PC-9 (cell line): ENCODE measurements around the gene FFAR3. TPM values are rescaled to one million over a fixed set of nuclear protein-coding genes. Genes with fewer than 3 reads are reported as not detected.

Experiments
- BruUV-seq: library from RNA; stranded (reverse); fragments of 400-500 nt; replicated peaks from 2 replicates; lab custom pipeline; 2021; lab: Mats Ljungman, UMichigan
- CTCF ChIA-PET: fragments of 300-600 bp; sonication (Branson Sonifier 250); formaldehyde crosslinking; loops from one replicate; lab custom pipeline; 2022; ENCODE audit warnings: antibody characterized with exemption; lab: Charles Lee
- POLR2A ChIA-PET: fragments of 300-600 bp; sonication (Branson Sonifier 250); formaldehyde crosslinking; loops from one replicate; lab custom pipeline; 2022; ENCODE audit warnings: antibody characterized with exemption; ENCODE audit not compliant: unreplicated experiment; lab: Charles Lee
- DNase-seq, 2 experiments: peaks; one replicate each; pipeline versions ENCODE4 v3.0.0 to v3.0.0-alpha.2; 2015 to 2022; ENCODE audit warnings: mixed read lengths in 1 of 2
- H2AFZ ChIP-seq: fragments of 200-600 bp; sonication (generic); 2 replicates; pipeline ENCODE4 v1.8.1; 2017; ENCODE audit warnings: antibody characterized with exemption
- H3F3A ChIP-seq: fragments of 200-600 bp; sonication (generic); 2 replicates; pipeline ENCODE4 v1.8.1; 2017; ENCODE audit warnings: antibody characterized with exemption, mild to moderate bottlenecking, low read depth; ENCODE audit not compliant: insufficient read depth
- H3K27ac ChIP-seq: fragments of 200-600 bp; sonication (generic); 2 replicates; pipeline ENCODE4 v1.6.1; 2016; ENCODE audit warnings: mixed run types
- H3K27me3 ChIP-seq: fragments of 200-600 bp; sonication (generic); 2 replicates; pipeline ENCODE4 v1.6.1; 2016; ENCODE audit warnings: low read depth, mixed run types; ENCODE audit not compliant: insufficient read depth
- H3K36me3 ChIP-seq: fragments of 200-600 bp; sonication (generic); 2 replicates; pipeline ENCODE4 v1.6.1; 2016; ENCODE audit warnings: low read depth, mixed run types
- H3K4me1 ChIP-seq: fragments of 200-600 bp; sonication (generic); replicated peaks from 2 replicates; pipeline ENCODE4 v1.6.1; 2016; ENCODE audit warnings: mixed run types; ENCODE audit not compliant: insufficient read depth
- H3K4me2 ChIP-seq: fragments of 200-600 bp; sonication (generic); 2 replicates; pipeline ENCODE4 v1.6.1; 2017; ENCODE audit warnings: mixed run types
- H3K4me3 ChIP-seq: fragments of 200-600 bp; sonication (generic); 2 replicates; pipeline ENCODE4 v1.6.1; 2016; ENCODE audit warnings: mixed run types
- H3K79me2 ChIP-seq: fragments of 200-600 bp; sonication (generic); 2 replicates; pipeline ENCODE4 v1.6.1; 2017; ENCODE audit warnings: low read depth, mixed run types
- H3K9me2 ChIP-seq: fragments of 200-600 bp; sonication (generic); 2 replicates; pipeline ENCODE4 v1.8.1; 2017; ENCODE audit warnings: mild to moderate bottlenecking; ENCODE audit not compliant: insufficient read depth
- H3K9me3 ChIP-seq: fragments of 200-600 bp; sonication (generic); 2 replicates; pipeline ENCODE4 v1.8.1; 2016; ENCODE audit warnings: low read depth; ENCODE audit not compliant: insufficient read depth
- H4K20me1 ChIP-seq: fragments of 200-600 bp; sonication (generic); 2 replicates; pipeline ENCODE4 v1.8.1; 2017; ENCODE audit not compliant: insufficient read depth
- CTCF ChIP-seq: fragments of 200-600 bp; sonication (generic); conservative IDR thresholded peaks from 2 replicates; pipeline ENCODE4 v1.6.1; 2017; ENCODE audit warnings: mixed run types, antibody characterized with exemption, mild to moderate bottlenecking, moderate library complexity
- EZH2 ChIP-seq: fragments of 200-600 bp; sonication (generic); IDR thresholded peaks from 2 replicates; pipeline ENCODE4 v1.8.0; 2017; ENCODE audit warnings: antibody characterized with exemption, low read depth
- intact Hi-C: fragments of 100-400 bp; cut with micrococcal nuclease; formaldehyde crosslinking; loops from one replicate; pipeline ENCODE4 v1.10.0; 2022; ENCODE audit not compliant: unreplicated experiment
- total RNA-seq: library from RNA; stranded (reverse); gene quantifications from 2 replicates; pipeline ENCODE4 v1.2.3, GENCODE V29; 2021

The FFAR3 gene
- total RNA-seq, 1 experiment from 2014 or later: not detected

GRCh38 chr19:35344511-35345031 lies 13.7 kb upstream of the FFAR3 start:
- DNase-seq: no peak
- POLR2A ChIA-PET: no interaction called here
- Histone ChIP-seq H3F3A (peaks cover 5% of the 10 kb centered on the region; the same call in 1 of the 2 replicates), H4K20me1 (no peaks in the 10 kb centered on the region), H3K4me2 (no peak overlapping the region), H3K9me2 (no peaks in the 10 kb centered on the region), H2AFZ (no peak overlapping the region), H3K4me3 (no peak overlapping the region), H3K4me1 (no peaks in the 10 kb centered on the region), H3K9me3 (no peaks in the 10 kb centered on the region), H3K27ac (no peak overlapping the region), H3K27me3 (no peaks in the 10 kb centered on the region), H3K36me3 (0 out of 2 replicates have a peak, but pooled peaks cover 4% of the 10 kb centered on the region), H3K79me2 (no peaks in the 10 kb centered on the region)
- BruUV-seq: no TSS peak
- CTCF ChIA-PET: no interaction called here
- intact Hi-C loops: no loop called here
- TF ChIP-seq EZH2 (no peak), CTCF (no peak)

DNA sequence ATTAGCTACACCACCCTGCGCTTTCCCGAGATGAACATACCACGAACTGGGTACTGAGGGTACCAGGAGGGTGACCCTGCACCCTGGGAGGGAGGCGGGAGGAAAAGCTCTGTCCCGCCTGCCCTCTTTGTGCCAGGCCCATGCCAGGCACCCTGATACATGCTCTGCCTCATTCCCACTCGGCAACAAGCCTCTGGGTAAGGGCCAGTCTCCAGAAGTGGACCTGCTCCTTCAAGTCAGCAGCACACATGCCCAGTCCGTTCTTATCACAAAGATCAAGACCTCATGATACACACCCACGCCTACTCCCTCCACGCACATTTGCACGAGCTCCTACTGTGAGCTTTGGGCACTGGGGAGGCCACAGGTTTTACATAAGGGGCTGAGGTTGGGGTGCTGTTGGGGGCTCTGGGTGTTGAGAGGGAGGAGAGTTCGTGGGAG lies 12.6 kb upstream of the FFAR3 start:
- H3K36me3 ChIP-seq: 0 out of 2 replicates have a peak, but pooled peaks cover 4% of the 10 kb centered on the region
- H3K4me1 ChIP-seq: no peaks in the 10 kb centered on the region
- no peaks in the 10 kb centered on the region for H3K9me3 ChIP-seq
- no peaks in the 10 kb centered on the region for H3K27me3 ChIP-seq
- ChIA-PET CTCF (no interaction called here), POLR2A (no interaction called here)
- intact Hi-C loops: no loop called here
- no peak overlapping the region for H2AFZ ChIP-seq
- no peak overlapping the region for H3K4me2 ChIP-seq
- no peaks in the 10 kb centered on the region for H4K20me1 ChIP-seq
- no TSS peak for BruUV-seq
- H3K79me2 ChIP-seq: no peaks in the 10 kb centered on the region
- H3F3A ChIP-seq: 0 out of 2 replicates have a peak, but pooled peaks cover 3% of the 10 kb centered on the region
- no peak overlapping the region for H3K4me3 ChIP-seq
- H3K9me2 ChIP-seq: no peaks in the 10 kb centered on the region
- TF ChIP-seq EZH2: no peak
- TF ChIP-seq CTCF: no peak
- H3K27ac ChIP-seq: no peak overlapping the region
- no peak for DNase-seq

- intact Hi-C loops: no loop called here
- Histone ChIP-seq H3K27ac (no peak overlapping the region), H3K9me3 (no peaks in the 10 kb centered on the region), H3K79me2 (no peaks in the 10 kb centered on the region), H3K4me1 (no peaks in the 10 kb centered on the region), H3K4me3 (no peak overlapping the region), H2AFZ (no peak overlapping the region), H4K20me1 (no peaks in the 10 kb centered on the region), H3K36me3 (0 out of 2 replicates have a peak, but pooled peaks cover 4% of the 10 kb centered on the region), H3K4me2 (no peak overlapping the region), H3F3A (0 out of 2 replicates have a peak, but pooled peaks cover 3% of the 10 kb centered on the region), H3K9me2 (no peaks in the 10 kb centered on the region), H3K27me3 (no peaks in the 10 kb centered on the region)
- POLR2A ChIA-PET: no interaction called here
- TF ChIP-seq EZH2 (no peak), CTCF (no peak)
- CTCF ChIA-PET: no interaction called here
- TSS peak; percentile 36 for BruUV-seq
- no peak for DNase-seq
Measured at GRCh38 chr19:35346193-35347052, 11.8 kb upstream of the FFAR3 start.
